HUDEP-2 (cell line): ENCODE measurements around the gene CCND1.
A peak's percentile ranks its signal among the peaks of the same experiment; 100 is the strongest.
"Not testable (repeated sequence)": the region's sequence is repeated elsewhere in the genome, so short reads cannot be mapped to it uniquely, and the experiment has no call there.

Experiments used
- DNase-seq, 76 experiments: peaks; one replicate each; lab custom pipeline; 2025; ENCODE audit not compliant: unreplicated experiment in 76 of 76; lab: John Stamatoyannopoulos, UW

CCND1 gene

DNA sequence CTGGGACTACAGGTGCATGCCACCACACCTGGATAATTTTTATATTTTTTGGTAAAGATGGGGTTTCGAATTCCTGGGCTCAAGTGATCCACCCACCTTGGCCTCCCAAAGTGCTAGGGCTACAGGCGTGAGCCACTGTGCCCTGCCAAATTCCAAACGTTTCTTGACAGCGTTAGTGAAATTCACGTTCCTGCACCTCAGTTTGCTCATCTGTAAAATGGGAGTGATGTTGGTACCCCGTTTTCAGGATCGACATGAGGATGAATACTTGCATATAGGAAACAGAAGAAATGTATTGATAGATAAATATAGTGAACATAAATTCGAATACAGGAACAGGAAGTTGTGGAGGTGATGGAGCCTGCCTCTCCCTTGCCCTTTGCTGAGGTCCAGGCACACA lies 44.4 kb downstream of the CCND1 start:
- no peak for DNase-seq

DNA sequence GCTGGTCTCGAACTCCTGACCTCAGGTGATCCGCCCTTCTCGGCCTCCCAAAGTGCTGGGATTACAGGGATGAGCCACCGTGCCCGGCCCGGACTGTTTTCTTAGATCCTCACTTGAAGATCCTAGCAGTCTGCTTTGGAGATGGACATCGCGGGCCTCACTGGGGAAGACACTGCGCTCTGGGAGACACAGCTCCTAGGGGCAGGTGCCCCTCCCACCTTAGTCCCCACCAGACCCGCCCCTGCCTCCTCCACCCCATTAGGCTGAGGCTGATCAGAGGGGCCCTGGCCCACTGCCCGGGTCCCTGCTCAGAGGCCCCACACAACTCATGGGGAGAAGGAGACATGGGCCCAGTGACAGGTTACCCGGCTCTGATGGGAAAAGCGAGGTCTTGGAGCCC lies 45.5 kb downstream of the CCND1 start:
- DNase-seq, result no peak

DNA sequence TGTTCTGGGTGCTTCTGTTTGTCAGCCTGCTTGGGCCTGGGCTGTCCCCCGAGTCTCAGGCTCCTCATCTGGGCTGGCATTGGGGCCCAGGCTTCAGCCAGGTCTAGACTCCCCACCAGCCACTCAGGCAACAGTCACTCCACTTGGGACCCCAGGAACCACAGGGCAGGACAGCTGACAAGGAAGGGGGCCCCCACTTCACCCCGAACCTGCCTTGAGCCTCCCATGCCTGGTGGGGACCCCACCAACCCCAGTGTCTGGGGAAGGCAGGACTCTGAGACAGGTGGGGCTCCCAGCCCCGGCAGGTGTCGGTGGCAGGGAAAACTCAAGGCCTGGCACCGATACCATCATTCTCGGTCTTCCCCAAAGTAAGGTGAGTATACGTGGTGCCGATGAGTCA lies 45.9 kb downstream of the CCND1 start:
- DNase-seq, result no peak

DNA sequence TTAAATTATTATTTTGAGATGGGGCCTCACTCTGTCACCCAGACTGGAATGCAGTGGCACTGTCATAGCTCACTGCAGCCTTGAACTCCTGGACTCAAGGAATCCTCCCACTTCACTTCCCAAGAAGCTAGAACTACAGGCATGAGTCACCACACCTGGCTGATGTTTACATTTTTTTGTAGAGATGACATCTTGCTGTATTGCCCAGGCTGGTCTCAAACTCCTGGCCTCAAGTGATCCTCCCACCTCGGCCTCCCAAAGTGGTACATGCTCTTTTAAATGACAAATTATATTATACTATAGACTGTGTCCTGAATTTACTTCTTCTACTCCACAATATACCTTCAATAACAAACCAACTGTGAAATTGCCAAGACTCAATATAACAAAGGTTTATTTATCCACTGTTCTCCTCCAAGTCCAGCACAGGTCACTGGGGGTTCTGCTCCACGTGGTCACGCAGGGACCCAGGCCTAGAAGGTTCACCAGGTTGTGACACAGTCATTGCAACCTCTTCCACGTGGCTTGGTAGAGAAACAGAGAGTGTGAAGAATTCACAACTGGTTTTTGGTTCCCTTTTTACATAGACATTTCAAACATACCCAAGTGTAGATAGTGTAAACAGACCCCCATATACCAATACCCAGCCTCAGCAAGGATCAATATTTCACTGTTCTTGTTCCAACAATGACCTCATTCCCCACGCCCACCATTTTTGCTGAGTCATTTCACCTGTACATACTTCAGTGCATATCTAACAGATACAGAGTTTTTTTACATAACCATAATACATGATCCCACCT lies 47.2 kb downstream of the CCND1 start:
- not testable (repeated sequence) for DNase-seq

DNA sequence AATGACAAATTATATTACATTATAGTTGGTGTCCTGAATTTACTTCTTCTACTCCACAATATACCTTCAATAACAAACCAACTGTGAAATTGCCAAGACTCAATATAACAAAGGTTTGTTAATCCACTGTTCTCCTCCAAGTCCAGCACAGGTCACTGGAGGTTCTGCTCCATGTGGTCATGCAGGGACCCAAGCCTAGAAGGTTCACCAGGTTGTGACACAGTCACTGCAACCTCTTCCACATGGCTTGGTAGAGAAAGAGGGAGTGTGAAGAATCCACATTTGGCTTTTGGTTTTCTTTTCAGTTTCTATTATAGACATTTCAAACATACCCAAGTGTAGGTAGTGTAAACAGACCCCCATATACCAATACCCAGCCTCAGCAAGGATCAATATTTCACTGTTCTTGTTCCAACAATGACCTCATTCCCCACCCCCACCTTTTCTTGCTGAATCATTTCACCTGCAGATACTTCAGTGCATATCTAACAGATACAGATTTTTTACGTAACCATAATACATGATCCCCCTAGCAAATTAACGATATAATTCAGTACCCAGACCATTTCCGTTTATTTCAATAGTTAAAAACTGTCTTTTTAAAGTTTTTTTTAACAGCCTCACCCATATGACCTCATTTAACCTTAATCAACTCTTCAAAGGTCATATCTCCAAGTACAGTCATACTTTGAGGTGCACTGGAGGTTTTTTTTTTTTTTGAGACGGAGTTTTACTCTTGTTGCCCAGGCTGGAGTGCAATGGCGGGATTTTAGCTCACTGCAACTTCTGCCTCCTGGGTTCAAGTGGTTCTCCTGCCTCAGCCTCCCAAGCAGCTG lies 48.7 kb downstream of the CCND1 start:
- DNase-seq, result no peak

DNA sequence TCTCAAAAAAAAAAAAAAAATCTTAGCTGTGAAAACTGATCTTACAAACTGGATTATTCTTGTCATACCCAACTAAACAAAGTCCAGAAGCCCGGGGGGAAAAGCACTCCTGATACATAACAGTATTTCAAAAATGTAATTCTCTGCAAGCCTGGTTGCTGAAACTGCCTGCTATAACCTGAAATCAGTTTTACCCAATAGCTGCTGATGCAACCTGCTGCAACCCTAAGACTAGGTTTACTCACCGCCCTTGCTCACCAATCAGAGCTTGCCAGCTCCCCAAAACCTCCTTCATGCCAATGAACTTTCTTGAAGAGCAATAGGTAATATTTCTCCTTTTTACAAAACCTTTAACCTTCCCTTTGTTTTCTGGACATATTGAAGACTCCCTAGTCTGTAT lies 50.5 kb downstream of the CCND1 start:
- DNase-seq, result no peak

DNA sequence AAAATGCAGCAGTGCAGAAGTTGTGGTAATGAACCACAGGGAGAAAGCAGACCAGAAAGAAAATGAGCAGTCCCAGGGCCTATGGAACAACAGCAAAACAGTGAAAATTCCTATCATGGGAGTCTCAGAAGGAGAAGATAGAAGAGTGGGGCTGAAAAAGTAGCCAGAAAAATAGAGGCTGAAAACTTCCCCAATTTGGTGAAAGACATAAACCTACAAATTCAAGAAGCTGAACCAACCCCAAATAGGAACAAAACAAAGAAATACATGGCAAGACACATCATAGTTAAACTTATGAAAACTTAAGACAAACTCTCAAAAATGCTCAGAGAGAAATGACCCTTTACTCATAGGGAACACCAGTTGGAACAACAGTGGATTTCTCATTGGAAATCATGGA lies 51.5 kb downstream of the CCND1 start:
- no peak for DNase-seq

DNA sequence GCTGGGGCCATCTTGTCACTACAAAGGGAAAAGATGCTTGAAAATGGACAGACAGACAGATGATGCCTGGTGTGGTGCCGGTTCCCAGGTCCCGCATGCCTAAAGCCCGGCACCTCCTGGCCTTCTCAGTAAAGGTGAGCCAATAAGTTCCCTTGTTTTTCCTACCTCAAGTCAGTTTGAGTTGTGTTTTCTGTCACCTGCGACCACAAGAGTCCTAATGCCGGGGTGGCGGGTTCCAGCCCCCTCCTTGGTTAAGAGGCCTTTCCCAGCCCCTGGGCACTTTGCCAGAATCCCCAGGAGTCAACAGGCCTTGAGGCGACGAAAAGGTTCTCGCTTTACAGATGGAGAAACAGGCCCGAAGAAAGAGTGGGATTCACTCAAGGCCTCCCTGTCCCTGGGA lies 53.8 kb downstream of the CCND1 start:
- DNase-seq, result no peak

DNA sequence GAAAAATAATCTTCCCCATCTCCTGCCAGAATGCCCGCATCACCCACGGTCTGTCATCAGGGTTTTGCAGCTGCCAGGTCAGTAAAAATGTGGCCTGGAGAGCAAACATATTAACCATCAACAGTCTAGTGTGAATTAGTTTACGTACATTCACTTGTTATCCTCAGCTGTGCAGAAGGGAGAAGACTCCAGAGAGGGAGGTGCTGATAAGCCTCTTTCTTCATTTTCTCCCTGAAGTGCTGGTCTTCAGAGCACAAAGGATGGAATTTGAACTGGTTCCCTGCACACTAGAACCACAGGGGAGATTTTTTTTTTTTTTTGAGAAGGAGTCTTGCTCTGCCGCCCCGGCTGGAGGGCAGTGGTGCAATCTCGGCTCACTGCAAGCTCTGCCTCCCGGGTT lies 54.6 kb downstream of the CCND1 start:
- no peak for DNase-seq

DNA sequence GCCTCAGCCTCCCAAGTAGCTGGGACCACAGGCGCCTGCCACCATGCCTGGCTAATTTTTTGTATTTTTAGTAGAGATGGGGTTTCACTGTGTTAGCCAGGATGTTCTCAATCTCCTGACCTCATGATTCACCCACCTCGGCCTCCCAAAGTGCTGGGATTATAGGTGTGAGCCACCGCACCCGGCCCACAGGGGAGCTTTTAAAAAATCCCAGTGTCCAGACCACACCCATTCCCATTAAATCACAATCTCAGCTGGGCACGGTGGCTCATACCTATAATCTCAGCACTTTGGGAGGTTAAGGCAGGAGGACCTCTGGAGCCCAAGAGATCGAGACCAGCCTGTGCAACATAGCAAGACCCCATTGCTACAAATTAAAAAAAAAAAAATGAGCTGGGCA lies 55.0 kb downstream of the CCND1 start:
- not testable (repeated sequence) for DNase-seq

DNA sequence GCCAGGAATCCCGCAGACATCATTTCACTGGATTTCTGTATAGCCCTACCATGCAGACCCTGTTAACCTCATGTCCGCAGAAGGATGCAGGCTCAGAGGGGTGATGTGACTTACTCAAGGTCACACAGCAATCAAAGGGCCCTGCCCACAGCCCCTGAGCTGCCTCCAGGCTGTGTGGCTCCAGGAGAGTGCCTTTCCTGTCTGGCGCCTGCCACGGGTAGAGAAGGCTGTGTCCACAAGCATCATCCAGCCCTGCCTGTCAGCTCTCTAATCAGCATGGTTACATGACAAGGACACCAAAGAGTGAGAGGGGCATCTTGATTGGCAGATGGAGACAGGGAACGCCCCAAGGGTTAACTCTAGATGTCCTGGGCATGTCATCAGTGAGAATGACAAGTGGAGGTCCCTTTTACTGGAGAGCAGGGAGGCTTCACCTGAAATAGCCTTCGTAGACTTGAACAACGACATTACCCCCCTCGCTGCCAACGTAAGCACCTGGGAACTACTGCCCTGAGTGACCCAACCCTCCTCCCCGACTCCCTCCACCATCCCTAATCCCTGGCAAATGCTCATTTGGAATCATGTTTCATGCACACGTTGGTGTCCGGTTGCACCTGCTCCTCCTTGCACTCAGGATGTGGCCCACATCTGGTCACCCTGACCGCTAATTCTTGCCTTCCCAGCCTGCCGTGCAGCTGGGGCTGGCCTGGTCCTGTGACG lies 56.0 kb downstream of the CCND1 start:
- DNase-seq, result no peak

DNA sequence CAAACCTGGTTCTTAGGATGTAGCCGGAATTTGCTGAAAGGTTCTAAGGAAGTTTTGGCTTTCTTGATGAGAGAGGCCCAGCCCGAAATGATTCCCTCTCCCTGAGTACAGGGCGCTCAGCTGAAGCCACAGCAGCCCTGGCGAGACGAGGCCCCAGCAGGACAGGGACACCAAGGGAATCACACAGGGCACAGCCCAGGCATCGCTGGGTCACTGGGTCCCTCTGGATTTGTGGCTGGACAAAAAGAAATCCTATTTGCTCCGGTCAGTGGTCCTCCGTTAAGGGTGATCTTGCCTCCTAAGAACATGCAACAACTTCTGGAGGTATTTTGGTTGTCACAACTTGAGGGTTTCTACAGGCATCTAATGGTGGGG lies 56.5 kb downstream of the CCND1 start:
- DNase-seq, result no peak

DNA sequence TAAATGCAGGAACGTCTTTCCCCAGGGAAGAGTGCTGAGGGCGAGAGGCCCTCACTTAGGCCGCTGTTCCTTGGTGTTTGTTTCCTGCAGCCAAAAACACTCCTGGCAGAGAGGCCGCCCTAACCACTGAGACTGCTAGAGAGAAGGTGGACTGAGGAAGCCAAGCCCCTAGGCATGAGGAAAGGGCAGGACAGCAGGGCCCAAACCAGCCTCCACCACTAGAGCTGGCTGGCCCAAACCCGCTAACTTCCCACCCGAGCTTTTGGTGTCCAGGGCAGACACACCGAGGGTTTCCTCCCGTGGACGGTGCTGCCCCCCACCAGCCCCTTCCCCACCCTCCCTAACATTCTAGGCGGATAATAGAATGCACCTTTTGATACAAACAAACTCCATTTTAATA lies 56.9 kb downstream of the CCND1 start:
- no peak for DNase-seq

DNA sequence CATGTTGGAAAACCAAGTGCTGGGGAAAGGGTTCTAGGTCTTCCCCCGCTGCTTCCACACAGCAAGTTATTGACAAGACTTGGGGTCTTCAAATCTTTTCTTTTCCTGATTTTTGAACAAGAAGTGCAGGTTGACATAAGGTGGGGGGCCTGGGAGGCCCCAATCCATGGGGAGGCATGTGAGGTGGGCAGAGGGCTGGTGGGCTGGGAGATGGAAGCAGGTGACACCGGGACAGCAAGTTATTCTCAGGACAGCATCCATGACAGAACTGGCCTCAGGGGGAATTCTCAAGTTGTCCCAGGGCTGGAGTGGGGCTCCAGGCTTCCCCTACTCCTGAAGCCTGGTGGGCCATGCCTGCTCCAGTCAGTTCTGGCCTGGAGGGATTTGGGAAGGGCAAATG lies 57.4 kb downstream of the CCND1 start:
- DNase-seq, result no peak

DNA sequence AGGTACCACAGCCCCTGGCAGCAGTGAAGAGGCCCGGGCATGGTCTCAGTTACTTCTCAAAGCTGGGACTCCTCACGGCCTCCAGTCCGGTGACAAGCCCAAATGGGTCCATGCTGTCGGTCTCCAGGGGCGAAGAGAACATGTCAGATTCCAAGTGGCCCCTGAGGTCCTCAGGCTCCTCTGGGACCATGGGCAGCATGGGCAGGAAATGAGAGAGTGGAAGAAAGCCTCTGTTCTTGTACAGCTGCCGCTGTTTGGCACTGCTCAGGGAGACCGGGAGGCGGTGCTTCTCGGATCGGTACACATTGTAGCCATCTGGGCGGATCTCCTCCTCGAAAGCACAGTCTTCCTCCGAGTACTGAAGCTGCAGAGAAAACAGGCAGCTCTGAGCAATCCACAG lies 58.3 kb downstream of the CCND1 start:
- DNase-seq, result no peak

DNA sequence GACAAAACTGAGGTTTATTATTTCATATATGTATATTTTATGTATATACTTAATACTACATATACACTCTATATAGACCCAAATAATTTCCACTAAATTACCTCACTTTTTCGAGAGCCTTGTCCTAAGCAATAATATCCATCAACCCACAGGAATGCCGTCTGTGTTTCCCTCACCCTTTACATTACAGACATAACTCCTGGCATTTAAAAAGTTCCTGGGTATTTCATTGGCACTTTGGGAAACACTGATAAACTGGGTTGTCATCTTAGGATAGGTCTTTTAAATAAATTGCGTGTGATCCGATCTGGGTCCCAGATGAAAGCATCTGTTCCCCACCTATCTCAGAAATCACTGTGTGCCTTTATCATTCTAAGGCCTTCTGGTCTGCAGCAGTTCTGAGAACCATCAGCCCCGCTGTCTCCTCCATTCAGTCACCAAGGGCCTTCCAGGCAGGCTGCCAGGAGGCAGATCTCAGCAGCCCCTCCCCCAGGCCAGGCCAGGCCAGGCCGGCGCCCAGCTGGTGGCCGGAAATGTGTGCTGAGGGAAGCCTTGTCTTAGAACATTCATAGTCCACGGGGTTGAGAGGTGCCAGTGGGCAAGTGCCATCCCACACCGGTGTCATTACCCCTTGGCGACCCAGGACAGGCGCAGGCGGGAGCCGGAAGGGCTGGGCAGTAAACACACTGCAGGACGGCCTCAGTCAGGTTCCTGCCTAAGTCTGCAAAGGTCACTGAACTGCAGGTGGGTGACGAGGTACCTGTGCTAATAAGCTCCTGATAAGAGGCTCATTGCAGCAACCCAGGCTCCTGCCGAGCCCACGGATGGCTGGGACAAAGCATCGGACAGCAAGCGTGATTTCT lies 59.6 kb downstream of the CCND1 start:
- peak in 54 of 76 experiments; percentile 3 to 84 (median 38) for DNase-seq

DNA sequence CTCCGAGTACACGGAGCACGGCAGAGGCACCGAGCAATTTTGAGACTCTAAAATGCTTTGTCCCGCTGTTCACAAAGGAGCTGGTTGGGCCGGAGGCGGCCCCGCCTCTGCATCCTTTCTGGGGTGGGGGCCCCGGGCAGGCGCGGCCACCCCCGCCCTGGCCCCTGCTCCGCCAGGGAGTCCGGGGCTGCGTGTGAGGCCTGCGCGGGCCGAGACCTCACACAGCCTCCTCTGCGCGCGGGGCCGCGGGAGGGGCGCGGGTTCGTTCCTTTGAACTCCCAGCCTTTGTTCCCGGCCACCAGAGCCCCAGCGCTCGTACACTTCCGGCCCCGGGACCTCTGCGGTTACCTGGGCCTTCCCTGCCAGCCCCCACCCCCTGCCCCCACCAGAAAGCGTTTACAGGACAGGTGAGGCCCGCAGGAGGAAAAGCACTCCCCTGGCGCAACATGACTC lies 61.3 kb downstream of the CCND1 start:
- DNase-seq, result no peak

DNA sequence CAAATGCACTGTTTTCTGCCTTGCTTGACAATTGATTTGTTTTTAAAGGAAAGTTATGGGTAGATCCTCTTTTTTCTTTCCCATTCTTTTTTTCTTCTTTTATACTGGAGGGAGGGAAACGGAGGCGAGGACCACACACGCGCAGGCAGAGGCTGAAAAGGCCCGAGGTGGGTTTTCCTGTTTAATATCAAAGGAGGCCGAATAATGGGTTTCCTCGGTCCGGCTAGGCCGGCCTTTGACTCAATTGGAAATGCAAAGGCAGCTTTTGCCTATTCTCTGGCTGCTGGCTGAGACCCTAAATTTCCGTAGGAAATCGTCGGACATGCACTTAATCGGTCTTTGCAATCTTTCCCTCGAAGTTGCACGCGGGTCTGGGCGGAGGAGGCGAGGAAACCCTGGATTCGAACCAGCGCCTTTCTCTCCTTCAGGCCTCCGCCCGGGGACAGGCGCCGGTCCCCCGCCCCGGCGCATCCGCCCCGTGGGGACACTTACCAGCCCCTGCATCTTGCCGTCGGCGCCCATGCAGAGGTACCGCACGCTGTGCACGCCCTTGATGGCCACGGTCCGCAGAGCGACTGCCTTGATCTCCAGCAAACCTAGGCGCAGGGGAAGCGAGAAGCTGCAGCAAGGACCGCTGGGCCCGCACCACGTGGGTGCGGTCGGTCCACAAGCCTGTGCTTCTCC lies 62.0 kb downstream of the CCND1 start:
- no peak for DNase-seq

DNA sequence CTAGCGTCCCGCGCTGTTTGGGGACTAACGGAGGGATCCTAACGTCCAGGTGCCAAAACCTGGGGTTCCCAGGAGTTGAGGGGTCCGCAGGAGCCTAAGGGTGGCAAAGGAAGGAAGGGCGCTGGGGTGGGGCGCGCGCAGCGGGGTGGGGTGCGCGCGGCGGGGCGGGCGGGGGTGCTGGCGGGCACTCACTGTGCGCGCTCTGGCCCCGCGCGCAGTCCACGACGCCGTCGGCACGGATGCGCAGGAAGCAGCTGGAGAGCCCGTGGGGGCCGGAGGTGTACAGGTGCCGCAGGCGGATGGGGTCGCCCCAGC lies 62.5 kb downstream of the CCND1 start:
- no peak for DNase-seq
